H9 (cell line): ENCODE results near the gene PTPN2. TPM values are rescaled to one million over a fixed set of nuclear protein-coding genes. Genes with fewer than 3 reads are reported as not detected.

Source experiments
- DNase-seq: peaks from one replicate; pipeline ENCODE4 v3.0.0-alpha.2; 2017
- H2AFZ ChIP-seq: one replicate; pipeline ENCODE4 v1.6.1; 2013; ENCODE audit warnings: mild to moderate bottlenecking, low read length, control low read depth, moderate library complexity
- H2AK5ac ChIP-seq: 2 replicates; pipeline ENCODE4 v1.6.1; 2013; ENCODE audit warnings: low read length, control low read depth, mixed read lengths; ENCODE audit not compliant: insufficient read length
- H2BK120ac ChIP-seq: one replicate; pipeline ENCODE4 v1.6.1; 2013; ENCODE audit warnings: low read depth, mild to moderate bottlenecking, low read length, control low read depth, inconsistent platforms; ENCODE audit not compliant: poor library complexity, severe bottlenecking
- H2BK12ac ChIP-seq: 2 replicates; pipeline ENCODE4 v1.6.1; 2013; ENCODE audit warnings: low read length, control low read depth, mixed read lengths, low read depth; ENCODE audit not compliant: insufficient read length
- H2BK15ac ChIP-seq: 2 replicates; pipeline ENCODE4 v1.6.1; 2013; ENCODE audit warnings: low read depth, low read length, control low read depth
- H2BK20ac ChIP-seq: one replicate; pipeline ENCODE4 v1.6.1; 2013; ENCODE audit warnings: low read depth, mild to moderate bottlenecking, low read length, control low read depth, inconsistent platforms; ENCODE audit not compliant: poor library complexity, severe bottlenecking
- H2BK5ac ChIP-seq: 2 replicates; pipeline ENCODE4 v1.6.1; 2013; ENCODE audit warnings: low read length, control low read depth, mixed read lengths; ENCODE audit not compliant: insufficient read length
- H3K14ac ChIP-seq: 2 replicates; pipeline ENCODE4 v1.6.1; 2013; ENCODE audit warnings: low read length, control low read depth; ENCODE audit not compliant: insufficient read depth
- H3K18ac ChIP-seq: 2 replicates; pipeline ENCODE4 v1.6.1; 2013; ENCODE audit warnings: low read depth, mild to moderate bottlenecking, mixed read lengths, low read length, control low read depth; ENCODE audit not compliant: insufficient read length
- H3K23ac ChIP-seq: 2 replicates; pipeline ENCODE4 v1.6.1; 2013; ENCODE audit warnings: low read length, control low read depth, mixed read lengths, low read depth; ENCODE audit not compliant: insufficient read length
- H3K23me2 ChIP-seq: 2 replicates; pipeline ENCODE4 v1.6.1; 2013; ENCODE audit warnings: low read depth, mild to moderate bottlenecking, mixed read lengths, low read length, control low read depth; ENCODE audit not compliant: insufficient read length, poor library complexity, severe bottlenecking
- H3K27ac ChIP-seq: 2 replicates; pipeline ENCODE4 v1.5.1; 2013; ENCODE audit warnings: low read length, control low read depth, mixed read lengths, low read depth; ENCODE audit not compliant: insufficient read length
- H3K27me3 ChIP-seq: 2 replicates; pipeline ENCODE4 v1.6.1; 2013; ENCODE audit warnings: low read length, control low read depth, inconsistent platforms; ENCODE audit not compliant: insufficient read depth
- H3K4ac ChIP-seq: 2 replicates; pipeline ENCODE4 v1.6.1; 2013; ENCODE audit warnings: low read depth, mild to moderate bottlenecking, control low read depth, inconsistent platforms, low read length, moderate library complexity
- H3K4me1 ChIP-seq: 2 replicates; pipeline ENCODE4 v1.6.1; 2013; ENCODE audit warnings: low read length, control low read depth, inconsistent platforms; ENCODE audit not compliant: insufficient read depth
- H3K4me2 ChIP-seq: 2 replicates; pipeline ENCODE4 v1.6.1; 2013; ENCODE audit warnings: low read length, control low read depth, mixed read lengths; ENCODE audit not compliant: insufficient read length, insufficient read depth
- H3K56ac ChIP-seq: 2 replicates; pipeline ENCODE4 v1.6.1; 2013; ENCODE audit warnings: low read depth, mild to moderate bottlenecking, mixed read lengths, low read length, control low read depth; ENCODE audit not compliant: insufficient read length
- H3K79me1 ChIP-seq: 2 replicates; pipeline ENCODE4 v1.6.1; 2013; ENCODE audit warnings: low read depth, mild to moderate bottlenecking, moderate library complexity, low read length, control low read depth, inconsistent platforms; ENCODE audit not compliant: insufficient read depth, poor library complexity, severe bottlenecking
- H3K79me2 ChIP-seq: 2 replicates; pipeline ENCODE4 v1.6.1; 2013; ENCODE audit warnings: low read length, control low read depth, inconsistent platforms; ENCODE audit not compliant: insufficient read depth
- H3K9ac ChIP-seq: 2 replicates; pipeline ENCODE4 v1.6.1; 2013; ENCODE audit warnings: low read length, control low read depth, mixed read lengths; ENCODE audit not compliant: insufficient read length; ENCODE audit errors: extremely low read depth
- H3K9me3 ChIP-seq: one replicate; pipeline ENCODE4 v1.6.1; 2013; ENCODE audit warnings: low read depth, low read length, inconsistent platforms; ENCODE audit not compliant: control insufficient read depth
- H3T11ph ChIP-seq: one replicate; pipeline ENCODE4 v1.6.1; 2013; ENCODE audit warnings: mild to moderate bottlenecking, low read length, control low read depth, inconsistent platforms
- H4K20me1 ChIP-seq: one replicate; pipeline ENCODE4 v1.6.1; 2013; ENCODE audit not compliant: control insufficient read depth, insufficient read length, insufficient read depth
- H4K5ac ChIP-seq: 2 replicates; pipeline ENCODE4 v1.6.1; 2013; ENCODE audit warnings: low read depth, mild to moderate bottlenecking, mixed read lengths, low read length, control low read depth; ENCODE audit not compliant: insufficient read length
- H4K8ac ChIP-seq: replicated peaks from 2 replicates; pipeline ENCODE4 v1.6.1; 2013; ENCODE audit warnings: low read length, control low read depth, mixed read lengths, low read depth; ENCODE audit not compliant: insufficient read length
- H4K91ac ChIP-seq: 2 replicates; pipeline ENCODE4 v1.6.1; 2013; ENCODE audit warnings: low read depth, mild to moderate bottlenecking, moderate library complexity, mixed read lengths, low read length, control low read depth; ENCODE audit not compliant: insufficient read length
- H3K27ac Mint-ChIP-seq, 3 experiments: 2 replicates in 2 of 3; 3 replicates in 1 of 3; pipeline ENCODE4 v1.8.0; 2020 to 2021; ENCODE audit warnings: mixed read lengths in 3 of 3, mild to moderate bottlenecking in 1 of 3, moderate library complexity in 1 of 3
- H3K27me3 Mint-ChIP-seq: 2 replicates; pipeline ENCODE4 v1.8.0; 2021; ENCODE audit warnings: low read depth, mild to moderate bottlenecking, moderate library complexity, mixed read lengths
- H3K36me3 Mint-ChIP-seq, 3 experiments: 2 replicates in 2 of 3; 3 replicates in 1 of 3; pipeline ENCODE4 v1.8.0; 2020 to 2021; ENCODE audit warnings: low read depth in 3 of 3, mixed read lengths in 3 of 3; ENCODE audit not compliant: insufficient read depth in 1 of 3
- H3K4me1 Mint-ChIP-seq, 2 experiments: 2 replicates each; pipeline ENCODE4 v1.8.0; 2020; ENCODE audit warnings: mixed read lengths in 2 of 2
- H3K4me3 Mint-ChIP-seq, 2 experiments: 2 replicates in 1 of 2; 3 replicates in 1 of 2; pipeline ENCODE4 v1.8.0; 2020 to 2021; ENCODE audit warnings: mild to moderate bottlenecking in 2 of 2, mixed read lengths in 2 of 2, moderate library complexity in 1 of 2
- H3K9me3 Mint-ChIP-seq, 2 experiments: 2 replicates in 1 of 2; 3 replicates in 1 of 2; pipeline ENCODE4 v1.8.0; 2020; ENCODE audit warnings: mild to moderate bottlenecking in 2 of 2, mixed read lengths in 2 of 2, moderate library complexity in 1 of 2
- CTCF ChIP-seq: fragments of 200-600 bp; sonication (generic); conservative IDR thresholded peaks from 3 replicates; pipeline ENCODE4 v1.8.0; 2021; ENCODE audit warnings: antibody characterized with exemption, mild to moderate bottlenecking
- WGBS: extraction: QIAGEN DNeasy Blood & Tissue Kit; methylation state at CpG from one replicate; pipeline ENCODE4 v1.1.7; 2013; ENCODE audit warnings: missing lambda C conversion rate, low lambda C conversion rate, mixed read lengths; ENCODE audit not compliant: insufficient read length; ENCODE audit errors: extremely low coverage; 5-methylcytosine and 5-hydroxymethylcytosine counted together
- total RNA-seq: library from RNA; stranded (reverse); gene quantifications from 2 replicates; pipeline ENCODE4 v1.2.1, GENCODE V29; 2021

Gene PTPN2
- total RNA-seq, 1 experiment from 2014 or later: 48.7 TPM

DNA sequence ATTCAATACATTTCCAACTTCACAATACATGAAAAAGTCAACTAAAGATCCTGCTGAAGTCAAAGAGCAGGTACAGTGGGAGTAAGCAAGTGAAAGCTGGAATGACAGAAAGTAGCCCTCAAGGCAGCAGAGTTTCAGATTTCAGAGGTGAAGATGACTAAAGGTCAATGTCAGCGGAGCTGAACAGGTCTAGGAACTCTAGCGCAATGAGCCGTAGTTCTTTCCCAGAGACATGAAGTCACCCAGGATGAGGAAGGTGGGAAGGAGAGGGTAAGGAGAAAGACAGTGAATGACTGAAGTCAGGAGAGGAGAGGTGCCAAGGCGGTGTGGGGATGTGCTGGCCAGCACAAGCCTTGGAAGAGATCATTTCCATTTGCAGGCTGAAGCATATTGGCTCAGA is 28.1 kb downstream of the PTPN2 start:
- Histone ChIP-seq H2BK12ac (no peak overlapping the region), H3K4ac (no peak overlapping the region), H3K4me1 (no peaks in the 10 kb centered on the region; the same call in 1 of the 2 replicates), H3T11ph (no peak overlapping the region), H2AK5ac (no peak overlapping the region), H4K20me1 (peaks cover 3% of the 10 kb centered on the region), H4K8ac (no peak overlapping the region), H3K14ac (no peak overlapping the region), H2BK20ac (no peak overlapping the region), H3K9ac (no peak overlapping the region), H3K23me2 (no peaks in the 10 kb centered on the region), H2BK5ac (no peak overlapping the region), H3K27ac (no peak overlapping the region), H3K79me2 (peaks cover under 1% of the 10 kb centered on the region; the same call in 1 of the 2 replicates), H4K5ac (no peak overlapping the region), H2AFZ (no peak overlapping the region), H3K18ac (no peak overlapping the region), H3K23ac (no peak overlapping the region), H3K4me2 (no peak overlapping the region), H2BK15ac (no peak overlapping the region), H3K56ac (no peak overlapping the region), H3K27me3 (no peaks in the 10 kb centered on the region), H4K91ac (no peak overlapping the region), H3K9me3 (no peaks in the 10 kb centered on the region), H3K79me1 (peaks cover 7% of the 10 kb centered on the region), H2BK120ac (no peak overlapping the region)
- peaks cover 12 to 19% (median 14%) of the 10 kb centered on the region in 3 experiments; a peak in 6 of 7 replicates for H3K36me3 Mint-ChIP-seq
- H3K27ac Mint-ChIP-seq: peak overlapping the region in 2 of 3 experiments; percentile 22 to 54; a peak in 4 of 7 replicates
- DNase-seq: no peak
- peaks cover 10 to 11% of the 10 kb centered on the region in 2 experiments for H3K4me1 Mint-ChIP-seq
- no peak for TF ChIP-seq CTCF
- no peak overlapping the region for H3K4me3 Mint-ChIP-seq
- H3K9me3 Mint-ChIP-seq: no peaks in the 10 kb centered on the region
- no CpG with 5 or more reads among the region's 4 CpGs for WGBS
- H3K27me3 Mint-ChIP-seq: no peaks in the 10 kb centered on the region
